ENCODE results near the gene CXCR3. TPM values are rescaled to one million over a fixed set of nuclear protein-coding genes. Genes with fewer than 3 reads are reported as not detected.

CXCR3 gene
- total RNA-seq, 1 experiment from 2014 or later, result not detected

DNA sequence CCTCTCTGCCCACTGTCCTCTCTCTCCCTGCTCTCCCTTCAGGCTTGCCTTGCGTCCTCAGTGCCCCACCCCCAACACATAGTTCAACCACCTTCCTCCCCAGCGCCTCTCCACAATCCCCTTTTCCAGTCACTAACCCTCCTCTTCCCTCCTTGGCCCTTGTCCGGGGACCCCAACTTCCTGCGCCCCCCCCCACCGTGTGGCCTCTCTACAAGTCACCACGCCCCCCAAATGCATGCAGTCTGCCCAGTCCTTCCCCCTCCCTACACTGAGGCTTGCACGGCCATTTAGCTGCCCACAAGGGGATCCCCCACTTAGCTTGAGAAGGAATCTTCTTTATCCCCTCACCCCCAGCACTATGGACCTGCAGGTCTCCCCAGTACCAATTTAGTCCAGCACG, 569 bp downstream of the CXCR3 start:
- Histone ChIP-seq H3K4me2 (ENCODE audit: low read length) (no peak overlapping the region), H3K27me3 (ENCODE audit: insufficient read depth, low read length) (no peaks in the 10 kb centered on the region), H3K4me1 (ENCODE audit: control insufficient read depth in 1 of 2, insufficient read depth in 2 of 2, low read length in 2 of 2) (peaks cover 6% of the 10 kb centered on the region in 2 experiments), H3K9ac (ENCODE audit: low read length) (no peak overlapping the region), H3K4me3 (replicated peaks in 1 of 2; ENCODE audit: low read depth in 1 of 2, low read length in 2 of 2) (no peak overlapping the region), H2AFZ (ENCODE audit: low read depth, low read length, poor library complexity, severe bottlenecking) (no peak overlapping the region), H4K20me1 (ENCODE audit: insufficient read depth) (no peaks in the 10 kb centered on the region), H3K27ac (ENCODE audit: low read depth, low read length) (no peak overlapping the region), H3K9me2 (ENCODE audit: insufficient read depth) (no peaks in the 10 kb centered on the region), H3K9me3 (ENCODE audit: control insufficient read depth in 1 of 2, insufficient read depth in 1 of 2, low read depth in 1 of 2, low read length in 2 of 2) (no peaks in the 10 kb centered on the region), H3K36me3 (ENCODE audit: control insufficient read depth in 1 of 2, insufficient read depth in 2 of 2, low read length in 2 of 2) (no peaks in the 10 kb centered on the region), H3K79me2 (ENCODE audit: insufficient read depth, low read length) (no peaks in the 10 kb centered on the region)
- ChIA-PET POLR2A (no interaction called here), RAD21 (ENCODE audit: low non-redundant PET in 1 of 2, low total read pairs in 2 of 2, uncharacterized antibody in 2 of 2, unreplicated experiment in 2 of 2) (no interaction called here), CTCF (no interaction called here)
- TF ChIP-seq, protein P1, sequence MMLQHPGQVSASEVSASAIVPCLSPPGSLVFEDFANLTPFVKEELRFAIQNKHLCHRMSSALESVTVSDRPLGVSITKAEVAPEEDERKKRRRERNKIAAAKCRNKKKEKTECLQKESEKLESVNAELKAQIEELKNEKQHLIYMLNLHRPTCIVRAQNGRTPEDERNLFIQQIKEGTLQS (IDR thresholded peaks at IDR 0.05), result no peak
- TF ChIP-seq ZFX (IDR thresholded peaks at IDR 0.05) (no peak), POLR2A (IDR thresholded peaks at IDR 0.05; ENCODE audit: borderline replicate concordance, extremely low read depth, insufficient read depth, insufficient read length) (no peak), EZH2phosphoT487 (IDR thresholded peaks at IDR 0.05; ENCODE audit: borderline replicate concordance) (no peak), YY1 (IDR thresholded peaks at IDR 0.05; ENCODE audit: extremely low read depth, insufficient replicate concordance, low read depth, low read length) (no peak), POLR2AphosphoS5 (IDR thresholded peaks at IDR 0.05; ENCODE audit: low read depth, low read length) (no peak), ZNF274 (IDR thresholded peaks at IDR 0.05; ENCODE audit: low read depth, low read length) (no peak), CBX3 (IDR thresholded peaks at IDR 0.05; ENCODE audit: low read depth) (no peak), EZH2 (IDR thresholded peaks at IDR 0.05) (no peak), SP1 (IDR thresholded peaks at IDR 0.05; ENCODE audit: low read depth) (no peak), TCF7L2 (IDR thresholded peaks at IDR 0.05; ENCODE audit: borderline replicate concordance, extremely low read depth, insufficient read depth, insufficient read length) (no peak), JUND (IDR thresholded peaks at IDR 0.05) (no peak), SRF (IDR thresholded peaks at IDR 0.05; ENCODE audit: low read depth) (no peak), FOSL1 (IDR thresholded peaks at IDR 0.05; ENCODE audit: low read depth) (no peak)
- TF ChIP-seq, protein P2, sequence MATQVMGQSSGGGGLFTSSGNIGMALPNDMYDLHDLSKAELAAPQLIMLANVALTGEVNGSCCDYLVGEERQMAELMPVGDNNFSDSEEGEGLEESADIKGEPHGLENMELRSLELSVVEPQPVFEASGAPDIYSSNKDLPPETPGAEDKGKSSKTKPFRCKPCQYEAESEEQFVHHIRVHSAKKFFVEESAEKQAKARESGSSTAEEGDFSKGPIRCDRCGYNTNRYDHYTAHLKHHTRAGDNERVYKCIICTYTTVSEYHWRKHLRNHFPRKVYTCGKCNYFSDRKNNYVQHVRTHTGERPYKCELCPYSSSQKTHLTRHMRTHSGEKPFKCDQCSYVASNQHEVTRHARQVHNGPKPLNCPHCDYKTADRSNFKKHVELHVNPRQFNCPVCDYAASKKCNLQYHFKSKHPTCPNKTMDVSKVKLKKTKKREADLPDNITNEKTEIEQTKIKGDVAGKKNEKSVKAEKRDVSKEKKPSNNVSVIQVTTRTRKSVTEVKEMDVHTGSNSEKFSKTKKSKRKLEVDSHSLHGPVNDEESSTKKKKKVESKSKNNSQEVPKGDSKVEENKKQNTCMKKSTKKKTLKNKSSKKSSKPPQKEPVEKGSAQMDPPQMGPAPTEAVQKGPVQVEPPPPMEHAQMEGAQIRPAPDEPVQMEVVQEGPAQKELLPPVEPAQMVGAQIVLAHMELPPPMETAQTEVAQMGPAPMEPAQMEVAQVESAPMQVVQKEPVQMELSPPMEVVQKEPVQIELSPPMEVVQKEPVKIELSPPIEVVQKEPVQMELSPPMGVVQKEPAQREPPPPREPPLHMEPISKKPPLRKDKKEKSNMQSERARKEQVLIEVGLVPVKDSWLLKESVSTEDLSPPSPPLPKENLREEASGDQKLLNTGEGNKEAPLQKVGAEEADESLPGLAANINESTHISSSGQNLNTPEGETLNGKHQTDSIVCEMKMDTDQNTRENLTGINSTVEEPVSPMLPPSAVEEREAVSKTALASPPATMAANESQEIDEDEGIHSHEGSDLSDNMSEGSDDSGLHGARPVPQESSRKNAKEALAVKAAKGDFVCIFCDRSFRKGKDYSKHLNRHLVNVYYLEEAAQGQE (IDR thresholded peaks at IDR 0.05; ENCODE audit: low read depth), result no peak
- TF ChIP-seq, protein P3, sequence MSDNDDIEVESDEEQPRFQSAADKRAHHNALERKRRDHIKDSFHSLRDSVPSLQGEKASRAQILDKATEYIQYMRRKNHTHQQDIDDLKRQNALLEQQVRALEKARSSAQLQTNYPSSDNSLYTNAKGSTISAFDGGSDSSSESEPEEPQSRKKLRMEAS (IDR thresholded peaks at IDR 0.05), result no peak
- DNase-seq (ENCODE audit: low read depth, low spot score), result no peak
- intact Hi-C loops (cut with micrococcal nuclease), result no loop called here
- ATAC-seq, result no peak
- no TSS peak for BruUV-seq (replicated peaks)

Measured in HCT116 (cell line).